HG02759 (cell line): ENCODE measurements around the gene PKNOX2.

Experiments
- ATAC-seq: cut with Tn5 transposase; IDR thresholded peaks from one replicate; pipeline ENCODE4 v1.9.1; 2021; ENCODE audit warnings: mild to moderate bottlenecking, moderate library complexity; ENCODE audit not compliant: unreplicated experiment

The PKNOX2 gene

DNA sequence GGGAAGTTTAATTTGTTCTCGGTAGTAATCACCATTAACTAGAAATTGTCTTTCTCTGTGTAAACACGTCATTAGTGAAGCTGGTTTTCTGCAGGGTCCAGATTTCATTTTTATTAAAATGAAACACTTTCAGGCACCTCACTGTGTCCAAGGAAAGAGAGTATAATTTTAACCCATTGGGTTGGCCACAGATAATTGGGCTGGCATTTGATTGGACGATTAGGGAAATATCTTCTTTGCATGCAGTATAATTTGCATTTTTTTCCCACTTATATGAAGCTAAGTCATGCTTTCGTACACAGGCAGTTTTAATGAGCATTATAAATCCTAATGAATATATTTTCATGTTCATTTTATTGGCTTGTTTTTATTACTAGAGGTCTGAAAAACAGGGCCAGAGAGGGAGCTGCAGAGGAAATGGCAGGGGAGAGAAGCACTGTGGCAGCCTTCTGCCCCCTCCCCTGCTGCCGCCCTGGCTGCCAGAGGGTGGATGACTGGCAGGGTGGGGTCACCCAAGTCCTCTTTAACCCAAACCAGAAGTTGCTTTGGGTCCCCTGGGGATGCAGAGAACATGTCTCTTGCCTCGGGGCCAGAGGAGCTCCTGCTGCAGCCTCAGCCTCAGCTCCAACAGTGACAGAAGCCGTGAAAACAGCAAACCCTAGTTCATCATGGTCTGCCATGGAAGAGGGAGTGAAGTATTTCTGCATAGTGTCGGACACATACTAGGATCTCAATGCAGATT is 93.9 kb downstream of the PKNOX2 start:
- ATAC-seq, result no peak

DNA sequence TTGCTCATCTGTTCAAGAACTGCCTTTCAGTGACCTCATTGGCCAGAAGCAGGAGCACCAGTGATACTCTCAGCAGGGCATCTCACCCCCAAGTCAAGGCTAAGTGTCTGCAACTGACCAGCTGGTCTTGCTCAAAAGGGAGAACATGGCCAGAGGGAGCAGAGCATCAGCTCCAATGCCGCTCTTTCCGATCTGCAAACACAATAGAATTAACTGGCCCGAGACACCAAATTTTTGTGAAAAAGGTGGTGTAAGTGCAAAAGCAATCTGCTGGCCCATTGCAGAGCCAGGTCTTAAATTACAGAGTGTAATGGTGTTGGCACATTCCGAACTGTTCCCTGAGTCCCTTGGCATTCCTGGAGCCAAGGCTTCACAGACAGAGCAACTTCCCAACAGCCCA is 97.0 kb downstream of the PKNOX2 start:
- ATAC-seq, result no peak

DNA sequence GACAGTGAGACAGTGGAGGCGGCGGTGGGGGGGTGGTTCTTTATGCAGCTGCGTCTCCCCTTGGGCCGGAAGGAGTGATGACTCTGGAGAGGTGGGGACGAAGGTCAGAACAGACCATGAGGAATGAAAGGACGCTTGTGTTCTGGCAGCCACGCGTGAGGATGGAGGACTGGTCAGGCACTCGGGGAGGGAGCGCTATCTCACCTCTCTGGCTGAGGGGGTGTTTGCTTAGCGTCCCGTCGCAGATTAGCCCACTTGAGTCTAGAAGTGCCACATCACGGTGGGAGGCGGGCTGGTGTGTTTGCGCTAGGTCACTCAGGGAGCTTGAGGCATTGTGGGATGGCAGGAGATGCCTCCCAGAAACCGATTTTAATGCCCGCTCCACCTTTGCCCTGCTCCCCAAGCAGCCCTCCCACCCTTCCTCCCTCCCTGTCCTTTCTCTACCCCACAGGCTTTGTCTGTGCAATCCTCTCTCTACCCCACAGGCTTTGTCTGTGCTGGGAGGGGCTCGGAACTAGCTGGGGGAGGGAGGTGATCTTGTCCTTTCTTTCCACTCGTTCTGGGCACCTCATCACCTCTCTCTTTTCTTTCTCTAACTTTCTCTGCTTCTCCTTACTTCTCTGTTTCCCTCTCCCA is 97.8 kb downstream of the PKNOX2 start:
- ATAC-seq, result no peak

DNA sequence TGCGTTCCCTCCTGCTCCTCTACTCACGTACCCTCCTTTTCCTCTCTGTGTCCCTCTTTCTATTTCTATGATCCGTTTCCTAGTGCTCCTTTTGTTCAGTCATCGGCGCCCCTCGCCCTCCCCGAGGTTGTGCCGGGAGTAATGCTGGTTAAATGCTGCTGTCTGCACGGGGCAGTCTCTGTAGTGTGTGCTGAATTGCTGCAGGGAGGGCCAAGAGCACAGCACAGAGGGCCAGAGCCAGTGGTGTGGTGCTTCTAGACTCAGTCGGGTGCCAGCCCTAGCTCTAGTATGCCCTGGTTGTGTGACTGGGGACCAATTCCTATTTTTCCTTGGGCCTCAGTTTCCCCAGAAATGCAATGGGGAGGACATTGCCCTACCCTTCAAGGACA is 98.3 kb downstream of the PKNOX2 start:
- no peak for ATAC-seq

DNA sequence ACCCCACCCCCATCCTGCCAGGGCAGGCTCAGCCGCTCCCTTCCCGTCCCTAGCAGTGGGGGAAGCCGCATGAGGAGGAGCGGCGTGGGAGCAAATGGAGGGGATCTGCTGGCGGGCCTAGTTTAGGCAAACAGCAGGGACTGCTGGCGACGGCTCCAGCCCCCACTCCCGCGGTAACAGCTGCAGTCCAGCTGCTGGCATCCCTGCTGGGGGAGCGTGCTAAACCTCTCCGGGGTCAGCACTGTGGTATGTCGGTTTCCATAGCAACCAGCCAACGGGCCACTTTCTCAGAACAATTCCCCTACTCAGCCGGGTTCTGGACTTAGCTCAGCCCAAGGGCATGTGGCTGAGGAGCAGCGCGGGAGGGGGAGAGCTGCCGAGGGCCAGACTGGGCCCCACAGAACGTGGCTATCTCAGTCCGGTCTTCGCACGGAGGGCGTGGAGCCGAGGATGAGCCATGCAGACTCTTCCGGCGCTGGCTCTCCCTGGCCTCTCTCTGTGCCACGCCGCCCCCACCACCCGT is 98.8 kb downstream of the PKNOX2 start:
- ATAC-seq, result no peak

DNA sequence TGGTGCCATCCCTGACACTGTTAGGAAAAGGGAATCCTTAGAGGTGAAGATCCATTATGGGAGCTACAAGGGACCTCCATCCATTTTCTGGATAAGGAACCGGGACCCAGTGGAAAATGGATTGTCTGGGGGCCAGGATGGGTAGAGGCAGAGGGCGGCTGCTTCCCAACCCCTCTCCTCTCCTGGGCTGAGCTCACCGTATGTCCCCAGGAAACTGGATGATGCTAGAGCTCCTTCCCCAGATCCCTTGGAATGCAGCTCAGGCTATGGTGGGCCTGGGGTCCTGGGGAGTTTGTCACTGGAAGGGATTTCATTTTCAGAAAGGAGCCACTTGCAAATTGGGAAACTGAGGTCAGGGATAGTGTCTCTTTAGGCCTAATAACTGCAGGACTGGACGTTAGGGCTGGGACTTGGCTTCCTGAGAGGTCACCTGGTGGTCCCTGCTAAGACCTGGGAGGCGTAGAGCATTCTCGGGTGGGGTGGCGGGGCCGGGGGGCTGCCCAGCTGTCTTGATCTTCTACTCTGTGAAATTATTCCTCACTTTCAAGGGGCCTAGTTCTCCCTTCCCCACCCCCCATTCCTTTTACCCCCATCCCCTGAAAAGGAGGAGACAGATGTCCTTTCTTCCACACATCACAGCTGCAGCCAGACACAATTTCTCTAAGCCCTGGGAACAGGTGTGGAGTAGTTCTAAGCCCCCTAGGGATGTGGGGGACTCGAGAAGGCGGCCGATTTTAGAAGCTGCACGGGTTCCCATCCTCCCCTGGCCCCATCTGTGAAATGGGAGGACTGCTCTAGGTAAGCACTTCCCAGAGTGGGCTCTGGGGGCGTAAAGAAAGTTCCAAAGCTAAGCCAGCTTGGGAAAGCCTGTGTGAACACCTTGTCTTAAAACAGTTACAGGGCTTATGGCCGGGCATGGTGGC is 99.8 kb downstream of the PKNOX2 start:
- no peak for ATAC-seq

DNA sequence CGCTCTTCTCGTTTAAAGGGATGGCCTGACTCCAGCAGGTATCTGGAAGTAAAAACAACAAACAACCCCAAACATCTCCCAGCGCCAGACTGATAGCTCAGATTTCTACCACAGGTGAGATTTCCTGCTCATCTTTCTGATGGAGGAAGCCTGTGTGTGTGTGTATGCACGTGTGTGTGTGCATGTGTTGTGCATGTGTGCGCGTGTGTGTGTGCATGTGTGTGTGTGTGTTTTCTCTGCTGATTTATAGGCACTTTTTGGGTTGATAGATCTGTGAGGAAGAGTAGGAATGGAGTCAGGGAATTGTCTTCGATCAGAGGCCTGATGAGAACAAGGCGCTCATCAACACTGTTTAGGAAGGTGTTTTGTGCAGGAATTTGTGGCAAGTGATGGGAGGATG is 103.0 kb downstream of the PKNOX2 start:
- no peak for ATAC-seq

DNA sequence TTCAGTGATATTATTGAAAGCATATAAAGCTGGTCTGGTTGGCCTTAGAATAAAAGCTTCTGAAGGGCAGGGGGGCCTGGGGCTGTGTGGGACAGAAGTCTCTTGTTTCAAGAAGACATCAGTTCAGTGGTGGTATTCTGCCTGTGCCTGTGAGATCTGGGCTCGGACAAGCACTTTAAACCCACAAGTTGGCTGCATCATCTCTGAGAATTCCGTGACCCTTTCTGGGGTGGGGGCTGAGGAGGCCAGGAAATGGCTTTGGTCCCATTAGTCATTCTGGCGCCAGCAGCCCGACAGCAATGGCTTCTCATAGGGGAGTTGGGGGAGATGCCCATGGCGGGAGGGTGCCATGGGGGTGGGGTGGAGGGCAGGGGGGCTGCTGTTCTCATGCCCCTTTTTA is 104.1 kb downstream of the PKNOX2 start:
- no peak for ATAC-seq

DNA sequence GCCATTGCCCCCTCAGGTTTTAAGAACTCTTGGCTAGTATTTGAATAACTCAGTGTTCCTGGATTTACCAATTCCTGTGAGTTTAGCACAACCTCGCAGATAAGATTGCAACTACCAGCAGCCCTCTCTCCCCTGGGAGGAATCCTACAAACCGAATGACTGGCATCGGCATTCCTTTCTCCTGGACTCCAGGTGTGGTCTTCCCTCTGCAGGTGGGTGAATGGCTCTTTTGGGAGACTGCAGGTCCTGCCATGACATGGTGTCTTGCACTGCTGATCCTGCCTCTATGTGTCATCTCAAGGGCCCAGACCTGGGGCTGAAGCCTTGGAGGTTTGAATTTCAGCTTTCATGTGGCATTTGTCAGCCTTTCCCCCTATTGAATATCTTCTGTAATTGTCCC is 105.6 kb downstream of the PKNOX2 start:
- no peak for ATAC-seq

DNA sequence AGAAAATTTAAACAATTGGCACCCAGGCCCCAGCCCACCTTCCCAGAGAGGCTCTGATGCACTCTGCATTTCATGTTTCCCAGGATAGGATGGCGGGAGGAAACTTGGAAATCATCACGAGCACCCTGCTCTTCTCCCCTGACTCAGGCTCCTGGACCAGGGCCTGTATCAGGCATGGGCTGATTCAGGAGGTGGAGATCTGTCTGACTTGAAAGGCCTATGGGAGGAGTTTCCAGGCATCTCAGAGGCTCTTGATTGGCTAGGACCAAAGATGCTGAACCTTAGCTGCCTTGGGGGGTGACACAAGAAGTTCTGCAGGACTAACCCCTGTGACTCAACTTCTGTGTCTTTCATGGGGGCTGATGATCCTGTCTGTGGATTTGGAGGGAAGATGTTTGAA is 106.2 kb downstream of the PKNOX2 start:
- ATAC-seq, result no peak

DNA sequence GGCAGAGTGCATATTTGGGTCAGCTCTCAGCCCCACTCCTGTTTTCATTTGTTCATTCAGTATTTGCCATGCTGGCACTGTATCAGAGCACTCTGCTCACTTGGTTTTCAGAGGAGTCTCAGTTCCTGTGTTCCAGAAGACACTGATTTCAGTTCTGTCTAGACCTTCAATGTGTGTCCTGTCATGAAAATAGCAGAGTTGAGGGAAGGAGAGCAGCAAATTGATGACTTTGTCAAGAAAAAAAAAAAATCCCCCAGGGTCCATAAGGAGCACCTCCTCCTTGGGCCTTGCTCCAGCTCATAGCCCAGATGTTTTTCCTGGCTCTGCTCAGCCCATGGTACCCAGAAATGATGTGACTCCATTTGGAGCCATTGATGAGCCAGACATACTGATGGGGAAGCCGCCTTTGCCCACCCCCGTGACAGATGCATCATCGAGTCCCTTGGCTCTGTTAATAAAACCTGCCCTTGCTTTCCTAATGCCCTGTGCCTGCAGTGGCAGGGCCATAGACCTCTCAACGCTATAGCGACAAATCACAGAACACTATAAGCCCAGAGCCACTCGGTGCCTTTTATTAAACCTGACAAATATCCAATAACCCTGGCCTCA is 107.0 kb downstream of the PKNOX2 start:
- no peak for ATAC-seq

DNA sequence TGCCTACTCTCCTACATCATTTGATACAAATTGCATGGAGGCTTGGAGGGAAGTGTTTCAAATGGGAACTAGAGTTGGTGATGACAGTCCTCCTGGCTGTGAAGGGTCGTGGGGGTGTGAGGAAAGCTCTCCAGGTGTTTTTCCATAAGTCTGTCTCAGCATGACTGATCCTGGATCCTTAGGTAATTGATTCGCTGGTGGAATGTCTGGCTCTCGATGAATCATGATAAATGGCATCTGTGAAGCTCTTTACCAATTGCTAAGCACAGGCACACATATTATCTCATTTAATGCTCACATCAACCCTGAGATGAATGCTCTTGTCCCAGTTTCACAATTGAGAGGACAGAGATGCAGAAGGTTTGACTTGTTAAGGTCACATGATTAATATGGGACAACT is 107.5 kb downstream of the PKNOX2 start:
- ATAC-seq, result no peak

DNA sequence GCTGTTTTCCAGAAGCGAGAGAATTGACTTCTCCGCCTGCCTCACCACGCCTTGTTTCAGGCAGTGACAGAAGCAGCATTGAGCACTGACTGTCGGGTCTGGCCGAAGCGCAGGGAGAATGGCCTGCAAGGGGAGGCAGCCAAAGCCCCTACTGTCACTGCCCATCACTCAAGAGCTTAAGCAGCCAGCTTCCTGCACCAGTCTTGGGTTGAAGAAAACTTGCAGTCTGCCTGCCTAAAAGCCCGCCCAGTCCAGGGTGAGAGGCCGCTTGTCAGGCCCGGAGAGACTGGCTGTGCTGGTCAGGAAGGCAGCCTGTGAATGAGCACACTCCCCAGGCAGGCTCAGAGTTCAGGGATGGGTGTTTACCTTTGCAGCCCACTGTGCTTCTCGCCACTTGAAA is 108.3 kb downstream of the PKNOX2 start:
- ATAC-seq, result no peak

DNA sequence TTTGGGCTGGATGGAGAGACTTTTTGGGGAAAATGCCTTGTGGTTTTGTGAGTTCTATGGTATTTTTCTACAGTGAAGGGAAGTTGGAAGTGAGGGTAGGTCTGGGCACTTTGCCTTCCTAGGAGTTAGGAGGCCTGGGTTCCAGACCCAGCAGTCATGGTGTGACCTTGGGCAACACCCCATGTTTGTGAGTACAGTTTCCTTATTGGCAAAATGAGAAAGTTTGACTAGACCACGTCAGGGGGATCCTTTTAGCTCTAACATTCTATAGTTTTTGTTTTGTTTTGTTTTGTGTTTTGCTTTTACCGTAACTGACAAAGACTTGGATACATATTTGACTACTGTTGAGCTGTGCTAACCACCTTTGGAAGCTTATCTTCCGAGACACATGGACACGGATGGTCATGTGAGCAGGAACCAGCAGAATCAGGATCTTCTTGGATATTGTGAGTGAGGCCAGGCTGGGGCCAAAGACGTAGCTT is 109.0 kb downstream of the PKNOX2 start:
- ATAC-seq, result no peak

DNA sequence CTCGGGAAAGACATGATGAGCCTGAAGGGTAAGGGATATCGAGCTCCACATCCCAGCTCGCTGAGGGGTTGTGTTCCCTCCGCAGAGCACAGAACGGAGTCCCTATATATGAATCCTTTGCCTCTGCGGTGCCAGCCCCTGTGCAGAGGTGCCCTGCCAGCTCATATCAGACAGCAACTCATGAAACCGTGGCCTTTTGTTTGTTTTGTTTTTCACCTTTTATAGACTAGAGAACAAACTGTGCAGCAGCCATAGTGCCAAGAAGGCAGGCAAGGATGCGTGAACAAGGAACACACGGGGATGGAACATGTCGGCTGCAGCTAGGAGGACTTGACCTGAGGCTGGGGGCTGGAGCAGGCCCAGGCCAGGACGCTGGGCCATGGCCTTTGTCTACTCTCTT is 109.8 kb downstream of the PKNOX2 start:
- ATAC-seq, result no peak

DNA sequence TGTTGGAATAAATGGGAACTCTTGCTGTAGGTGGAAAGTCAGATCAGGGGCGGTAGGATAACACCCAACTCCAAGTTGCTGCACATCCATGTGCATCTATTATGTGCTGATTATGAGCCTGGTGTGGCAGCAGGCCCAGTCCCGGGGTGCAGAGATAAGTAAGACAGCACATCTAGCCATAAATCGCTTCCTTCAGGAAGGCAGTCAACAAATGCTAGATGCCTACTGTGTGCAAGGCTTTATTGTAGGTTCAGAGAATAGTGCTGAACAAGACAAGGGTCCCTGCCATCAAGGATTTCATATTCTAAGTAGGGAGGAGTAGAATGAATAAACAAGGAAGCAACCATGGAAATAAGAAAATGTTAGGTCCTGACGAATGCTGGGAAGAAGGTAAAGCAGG is 110.2 kb downstream of the PKNOX2 start:
- ATAC-seq, result no peak

DNA sequence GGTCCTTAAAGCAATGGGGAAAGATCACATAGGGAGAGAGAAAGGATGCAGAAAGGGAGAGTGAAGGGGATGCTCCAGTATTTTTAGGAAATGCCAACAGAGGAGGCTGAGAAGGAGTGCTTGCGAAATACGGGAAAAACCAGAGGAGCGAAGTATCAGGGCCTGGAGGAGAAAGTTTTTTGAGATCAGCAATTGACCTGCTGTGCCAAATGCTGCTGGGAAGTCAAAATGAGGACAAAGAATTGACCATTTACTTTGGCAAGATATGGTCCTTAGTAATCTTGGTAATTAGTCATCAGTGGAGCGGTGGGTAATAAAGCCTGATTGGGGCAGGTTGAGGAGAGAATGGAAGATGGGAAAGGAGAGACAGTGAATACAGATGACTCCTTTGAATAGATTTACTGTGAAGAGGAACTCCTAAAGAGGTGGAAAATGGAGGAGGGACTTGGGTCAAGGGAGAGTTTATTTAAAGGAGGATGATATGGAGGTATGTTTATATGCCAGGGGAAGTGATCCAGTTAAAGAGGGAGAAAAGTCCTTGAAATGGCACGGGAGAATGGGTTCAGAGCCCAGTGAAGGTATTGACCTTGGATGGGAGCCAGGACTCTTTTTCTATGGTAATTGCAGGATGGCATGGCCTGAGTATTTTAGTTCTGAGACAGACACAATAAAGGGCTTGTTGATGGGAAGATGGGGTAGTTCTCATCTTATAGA is 111.5 kb downstream of the PKNOX2 start:
- ATAC-seq, result no peak

DNA sequence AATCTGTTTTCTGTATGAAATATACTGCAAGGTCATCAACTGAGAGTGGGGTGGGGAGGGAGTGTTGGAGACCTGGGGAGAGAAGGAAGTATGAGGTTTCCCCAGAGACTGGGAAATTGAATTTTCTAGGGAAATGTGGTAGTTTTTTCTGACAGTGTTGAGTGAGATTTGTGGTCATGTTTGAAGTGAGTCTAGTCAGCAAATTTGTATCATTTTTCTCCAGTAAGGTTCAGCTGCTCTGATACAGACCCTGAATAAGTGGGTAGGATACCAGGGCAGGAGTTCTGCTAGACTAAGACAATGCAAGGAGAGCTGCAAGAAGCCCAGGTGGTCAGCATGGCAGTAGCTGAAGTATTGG is 112.0 kb downstream of the PKNOX2 start:
- no peak for ATAC-seq

DNA sequence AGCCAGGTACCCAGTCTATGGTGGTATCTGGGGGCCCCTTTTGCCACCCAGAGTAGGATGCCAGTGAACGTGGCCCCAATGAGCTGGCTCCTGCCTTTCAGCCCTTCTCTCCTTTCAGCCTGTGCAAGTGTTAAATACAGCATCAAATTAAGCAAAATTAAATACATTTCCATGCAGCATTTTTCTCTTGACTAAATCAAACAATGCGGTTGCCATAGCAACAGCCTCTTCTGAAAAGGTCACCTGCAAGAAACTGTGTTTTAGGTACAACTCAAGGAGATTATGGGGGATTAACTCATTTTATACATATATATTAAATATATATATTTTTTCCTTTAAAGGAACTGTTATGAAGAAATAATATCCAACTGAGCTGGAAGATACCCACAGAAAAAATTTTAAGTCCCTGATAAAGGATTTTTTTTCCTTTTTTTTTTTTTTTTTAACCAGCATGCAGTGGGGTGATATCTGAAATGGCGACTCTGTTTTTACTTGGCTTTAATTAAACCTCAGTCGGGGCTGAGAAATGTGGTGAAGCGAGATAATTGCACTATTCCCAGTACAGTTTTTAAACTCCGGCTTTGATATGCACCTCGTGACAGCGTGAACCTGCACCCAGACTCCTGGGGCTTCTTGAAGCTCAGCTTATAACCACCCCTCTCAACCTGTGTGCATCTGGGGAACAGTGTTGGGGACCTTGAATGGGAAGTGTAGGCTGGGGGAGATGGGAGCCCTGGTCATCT is 115.3 kb downstream of the PKNOX2 start:
- ATAC-seq, result no peak

DNA sequence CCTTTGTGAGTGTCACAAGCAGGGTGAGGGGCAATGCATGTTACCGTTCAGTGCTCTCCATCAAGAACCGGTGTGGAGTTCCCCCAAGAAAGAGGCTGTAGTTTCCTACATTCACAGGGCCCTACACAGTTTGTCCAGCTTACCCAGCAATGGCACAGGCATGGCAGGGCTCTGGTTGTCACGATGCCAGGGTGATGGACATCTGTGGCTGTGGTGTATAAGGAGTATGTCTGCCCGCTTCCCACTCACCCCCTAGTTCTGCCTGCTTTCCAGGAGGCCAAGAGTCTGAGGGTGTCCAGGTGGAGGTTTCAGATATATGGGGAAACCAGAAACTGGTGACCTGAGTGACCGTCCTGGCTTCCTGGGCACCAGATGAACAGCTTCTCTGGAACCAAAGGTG is 116.1 kb downstream of the PKNOX2 start:
- ATAC-seq, result no peak
